HG02943 (cell line): ENCODE results near the gene BEGAIN.

Experiments used
- ATAC-seq: cut with Tn5 transposase; IDR thresholded peaks from one replicate; pipeline ENCODE4 v1.9.1; 2021; ENCODE audit warnings: mild to moderate bottlenecking, low read depth, moderate library complexity; ENCODE audit not compliant: unreplicated experiment

The BEGAIN gene

GRCh38 chr14:100570726-100571454, 16.3 kb downstream of the BEGAIN start:
- ATAC-seq, result no peak

- no peak for ATAC-seq
These were observed 17.4 kb downstream of the BEGAIN start for GRCh38 chr14:100569734-100570286.

GRCh38 chr14:100568998-100569733, 18.1 kb downstream of the BEGAIN start:
- no peak for ATAC-seq

GRCh38 chr14:100568164-100568997, 18.8 kb downstream of the BEGAIN start:
- no peak for ATAC-seq

- no peak for ATAC-seq
These were observed 19.4 kb downstream of the BEGAIN start for GRCh38 chr14:100567877-100568163.

GRCh38 chr14:100567009-100567876, 20.0 kb downstream of the BEGAIN start:
- no peak for ATAC-seq

GRCh38 chr14:100566586-100566985, 20.6 kb downstream of the BEGAIN start:
- ATAC-seq, result no peak

- no peak for ATAC-seq
These were observed 21.1 kb downstream of the BEGAIN start for GRCh38 chr14:100566119-100566518.

- ATAC-seq, result no peak
These were observed 21.6 kb downstream of the BEGAIN start for GRCh38 chr14:100565650-100566049.

GRCh38 chr14:100564512-100564911, 22.7 kb downstream of the BEGAIN start:
- no peak for ATAC-seq

- no peak for ATAC-seq
These were observed 24.5 kb downstream of the BEGAIN start for GRCh38 chr14:100562751-100563150.

- no peak for ATAC-seq
These were observed 26.2 kb downstream of the BEGAIN start for GRCh38 chr14:100561005-100561404.

- ATAC-seq, result no peak
These were observed 26.7 kb downstream of the BEGAIN start for GRCh38 chr14:100560471-100560870.

GRCh38 chr14:100559455-100559854, 27.8 kb downstream of the BEGAIN start:
- no peak for ATAC-seq

- ATAC-seq, result no peak
These were observed 28.3 kb downstream of the BEGAIN start for GRCh38 chr14:100558966-100559365.

- ATAC-seq, result no peak
These were observed 29.0 kb downstream of the BEGAIN start for GRCh38 chr14:100558226-100558625.

- no peak for ATAC-seq
These were observed 29.6 kb downstream of the BEGAIN start for GRCh38 chr14:100557658-100558057.

GRCh38 chr14:100556936-100557505, 30.2 kb downstream of the BEGAIN start:
- no peak for ATAC-seq

GRCh38 chr14:100556140-100556475, 31.1 kb downstream of the BEGAIN start:
- no peak for ATAC-seq
